Fibroblast of lung (primary cell): ENCODE measurements around the gene SLC35B4.

Experiments used
- CTCF ChIP-seq, 2 donors: IDR thresholded peaks in 1 of 2; conservative IDR thresholded peaks in 1 of 2; 1 replicate in 1 of 2; 2 replicates in 1 of 2; pipeline ENCODE4 v1.5.1; 2011 to 2012; ENCODE audit warnings: low read length in 2 of 2, control low read depth in 1 of 2, inconsistent platforms in 1 of 2, low read depth in 1 of 2, mild to moderate bottlenecking in 1 of 2
- EZH2 ChIP-seq: IDR thresholded peaks from 2 replicates; pipeline ENCODE4 v1.5.1; 2012; ENCODE audit warnings: low read length, control low read depth, mild to moderate bottlenecking; ENCODE audit errors: missing control alignments

- no peak for TF ChIP-seq CTCF (conservative IDR thresholded peaks at IDR 0.05 in 1 of 2, IDR thresholded peaks at IDR 0.05 in 1 of 2; ENCODE audit: low read depth in 1 of 2, low read length in 2 of 2)
- no peak for TF ChIP-seq EZH2
Observed at GRCh38 chr7:134298902-134299683, 17.6 kb downstream of the SLC35B4 start.
